CD14-positive monocyte (primary cell): ENCODE measurements around the gene SLC22A1. TPM values are rescaled to one million over a fixed set of nuclear protein-coding genes. Genes with fewer than 3 reads are reported as not detected.

Source experiments
- DNase-seq, 3 donors: peaks; one replicate each; pipeline ENCODE4 v3.0.0-alpha.2; 2011 to 2022
- H2AFZ ChIP-seq: 2 replicates; pipeline ENCODE4 v1.6.0; 2012; ENCODE audit warnings: mild to moderate bottlenecking, low read depth, low read length, inconsistent platforms; ENCODE audit not compliant: insufficient read depth, poor library complexity, severe bottlenecking
- H3K27ac ChIP-seq, 2 donors: 1 replicate in 1 of 2; 2 replicates in 1 of 2; pipeline ENCODE4 v1.5.1; 2012 to 2013; ENCODE audit warnings: low read length in 2 of 2, control low read depth in 1 of 2, inconsistent platforms in 1 of 2, low read depth in 1 of 2, mild to moderate bottlenecking in 1 of 2
- H3K27me3 ChIP-seq, 2 donors: one replicate each; pipeline versions ENCODE4 v1.6.0 to v1.6.1; 2011 to 2013; ENCODE audit warnings: low read length in 2 of 2; ENCODE audit not compliant: control insufficient read depth in 2 of 2, insufficient read depth in 2 of 2
- H3K36me3 ChIP-seq, 2 donors: replicated peaks in 1 of 2; 1 replicate in 1 of 2; 2 replicates in 1 of 2; pipeline versions ENCODE4 v1.5.1 to v1.6.1; 2012 to 2013; ENCODE audit warnings: low read length in 2 of 2, control low read depth in 1 of 2, inconsistent platforms in 1 of 2, mild to moderate bottlenecking in 1 of 2; ENCODE audit not compliant: insufficient read depth in 2 of 2, control insufficient read depth in 1 of 2
- H3K4me1 ChIP-seq, 2 donors: 1 replicate in 1 of 2; 2 replicates in 1 of 2; pipeline versions ENCODE4 v1.5.1 to v1.6.1; 2012 to 2013; ENCODE audit warnings: low read length in 2 of 2, control low read depth in 1 of 2, inconsistent platforms in 1 of 2, mild to moderate bottlenecking in 1 of 2, moderate library complexity in 1 of 2; ENCODE audit not compliant: insufficient read depth in 2 of 2, control insufficient read depth in 1 of 2
- H3K4me2 ChIP-seq: replicated peaks from 2 replicates; pipeline ENCODE3; 2012; ENCODE audit warnings: low read length, moderate library complexity, mild to moderate bottlenecking; ENCODE audit not compliant: poor library complexity, severe bottlenecking; ENCODE audit errors: extremely low read depth
- H3K4me3 ChIP-seq, 3 experiments: fragments of 200-600 bp in 1 of 3; sonication (generic) in 1 of 3; replicated peaks in 1 of 3; 1 replicate in 2 of 3; 2 replicates in 1 of 3; pipeline ENCODE4 v1.5.1; 2011 to 2013; ENCODE audit warnings: low read length in 3 of 3, mild to moderate bottlenecking in 3 of 3, control low read depth in 2 of 3, low read depth in 2 of 3, inconsistent platforms in 1 of 3, moderate library complexity in 1 of 3
- H3K79me2 ChIP-seq: 2 replicates; pipeline ENCODE4 v1.6.0; 2012; ENCODE audit warnings: mild to moderate bottlenecking, control low read depth, inconsistent platforms, low read length, moderate library complexity; ENCODE audit not compliant: insufficient read depth
- H3K9ac ChIP-seq: 2 replicates; pipeline ENCODE4 v1.6.0; 2017; ENCODE audit warnings: low read length, mild to moderate bottlenecking; ENCODE audit not compliant: insufficient read depth, poor library complexity, severe bottlenecking
- H3K9me3 ChIP-seq, 2 donors: replicated peaks in 1 of 2; 1 replicate in 1 of 2; 2 replicates in 1 of 2; pipeline versions ENCODE4 v1.5.1 to v1.6.1; 2012 to 2013; ENCODE audit warnings: low read length in 2 of 2, control low read depth in 1 of 2; ENCODE audit not compliant: control insufficient read depth in 1 of 2, insufficient read depth in 1 of 2
- H4K20me1 ChIP-seq: 2 replicates; pipeline ENCODE4 v1.6.0; 2012; ENCODE audit warnings: mild to moderate bottlenecking, low read length, control low read depth, moderate library complexity; ENCODE audit not compliant: insufficient read depth
- H3K27ac Mint-ChIP-seq, 7 donors: one replicate each; pipeline ENCODE4 v1.8.0; 2020; ENCODE audit warnings: mild to moderate bottlenecking in 7 of 7, mixed read lengths in 7 of 7, moderate library complexity in 6 of 7, inconsistent platforms in 2 of 7
- H3K27me3 Mint-ChIP-seq, 3 donors: one replicate each; pipeline ENCODE4 v1.8.0; 2021 to 2022; ENCODE audit warnings: low read depth in 3 of 3, mild to moderate bottlenecking in 3 of 3, mixed read lengths in 3 of 3, moderate library complexity in 3 of 3, inconsistent platforms in 1 of 3
- H3K36me3 Mint-ChIP-seq, 2 donors: one replicate each; pipeline ENCODE4 v1.8.0; 2020; ENCODE audit warnings: mixed read lengths in 2 of 2, inconsistent platforms in 1 of 2, mild to moderate bottlenecking in 1 of 2
- H3K4me1 Mint-ChIP-seq: one replicate; pipeline ENCODE4 v1.8.0; 2020; ENCODE audit warnings: mild to moderate bottlenecking, mixed read lengths
- H3K4me3 Mint-ChIP-seq, 2 donors: one replicate each; pipeline ENCODE4 v1.8.0; 2020; ENCODE audit warnings: mild to moderate bottlenecking in 2 of 2, mixed read lengths in 2 of 2, moderate library complexity in 1 of 2
- H3K9me3 Mint-ChIP-seq, 7 donors: one replicate each; pipeline ENCODE4 v1.8.0; 2020 to 2022; ENCODE audit warnings: mixed read lengths in 7 of 7, mild to moderate bottlenecking in 6 of 7, moderate library complexity in 6 of 7, inconsistent platforms in 2 of 7
- CTCF ChIP-seq: fragments of 200-600 bp; IDR thresholded peaks from one replicate; pipeline ENCODE4 v1.8.0; 2022; ENCODE audit warnings: antibody characterized with exemption, mild to moderate bottlenecking
- WGBS: methylation state at CpG from one replicate; pipeline ENCODE4 v1.1.5; 2013; ENCODE audit warnings: missing lambda C conversion rate; ENCODE audit not compliant: insufficient coverage; 5-methylcytosine and 5-hydroxymethylcytosine counted together
- intact Hi-C, 2 donors: fragments of 100-400 bp; cut with micrococcal nuclease; formaldehyde crosslinking; loops; one replicate each; pipeline versions ENCODE4 v1.15.0 to v1.15.1; 2023
- polyA plus RNA-seq, 3 donors: library from polyadenylated mRNA; depleted of rRNA in 1 of 3; unstranded in 2 of 3; stranded (reverse) in 1 of 3; fragments of 300-500 nt in 2 of 3; fragments of >200 nt in 1 of 3; fragmentation: Illumina TruSeq in 2 of 3; gene quantifications; 1 replicate in 2 of 3; 2 replicates in 1 of 3; pipeline ENCODE4 v1.2.3, GENCODE V29; 2012 to 2021

The SLC22A1 gene
- polyA plus RNA-seq, 3 donors: 0.36 to 0.48 TPM; not detected in 1

DNA sequence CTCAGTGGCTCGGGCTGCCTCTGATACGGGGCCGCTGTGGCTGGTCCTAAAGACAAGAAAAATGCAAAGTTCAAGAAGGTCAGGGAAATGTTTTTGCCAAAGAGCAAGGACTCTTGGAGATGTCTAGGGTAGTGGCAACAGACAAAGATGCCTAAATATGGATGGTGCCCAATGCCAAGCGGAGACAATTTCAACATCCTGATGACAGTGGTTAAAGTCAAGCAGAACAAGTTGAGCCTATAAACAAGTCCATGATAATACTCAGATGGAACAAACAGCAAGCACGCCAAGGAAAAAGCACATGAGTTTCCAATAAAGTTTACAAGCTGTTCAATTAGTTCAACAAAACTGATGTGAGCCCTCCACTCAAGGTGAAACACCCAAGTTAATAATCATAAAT, 51.1 kb downstream of the SLC22A1 start:
- no peak for DNase-seq
- H3K27ac ChIP-seq: no peak overlapping the region
- no peaks in the 10 kb centered on the region for H3K9me3 ChIP-seq
- H3K36me3 ChIP-seq: no peaks in the 10 kb centered on the region
- no peaks in the 10 kb centered on the region for H3K79me2 ChIP-seq
- H3K27me3 ChIP-seq: no peaks in the 10 kb centered on the region
- WGBS: 91% methylated on average over 5 of the region's 5 CpGs
- H3K4me3 ChIP-seq: no peak overlapping the region
- no peak overlapping the region for H3K4me2 ChIP-seq
- no peak overlapping the region for H2AFZ ChIP-seq
- no peak for TF ChIP-seq CTCF
- no peaks in the 10 kb centered on the region for H3K4me1 Mint-ChIP-seq
- no peak overlapping the region for H3K27ac Mint-ChIP-seq
- no peaks in the 10 kb centered on the region for H4K20me1 ChIP-seq
- H3K9me3 Mint-ChIP-seq: peaks cover 0 to 5% (median 0%) of the 10 kb centered on the region in 7 donors
- H3K4me3 Mint-ChIP-seq: no peak overlapping the region
- H3K9ac ChIP-seq: no peak overlapping the region
- H3K36me3 Mint-ChIP-seq: no peaks in the 10 kb centered on the region
- H3K27me3 Mint-ChIP-seq: peaks cover 0 to 4% (median 2%) of the 10 kb centered on the region in 3 donors
- no peaks in the 10 kb centered on the region for H3K4me1 ChIP-seq
- intact Hi-C loops: no loop called here

DNA sequence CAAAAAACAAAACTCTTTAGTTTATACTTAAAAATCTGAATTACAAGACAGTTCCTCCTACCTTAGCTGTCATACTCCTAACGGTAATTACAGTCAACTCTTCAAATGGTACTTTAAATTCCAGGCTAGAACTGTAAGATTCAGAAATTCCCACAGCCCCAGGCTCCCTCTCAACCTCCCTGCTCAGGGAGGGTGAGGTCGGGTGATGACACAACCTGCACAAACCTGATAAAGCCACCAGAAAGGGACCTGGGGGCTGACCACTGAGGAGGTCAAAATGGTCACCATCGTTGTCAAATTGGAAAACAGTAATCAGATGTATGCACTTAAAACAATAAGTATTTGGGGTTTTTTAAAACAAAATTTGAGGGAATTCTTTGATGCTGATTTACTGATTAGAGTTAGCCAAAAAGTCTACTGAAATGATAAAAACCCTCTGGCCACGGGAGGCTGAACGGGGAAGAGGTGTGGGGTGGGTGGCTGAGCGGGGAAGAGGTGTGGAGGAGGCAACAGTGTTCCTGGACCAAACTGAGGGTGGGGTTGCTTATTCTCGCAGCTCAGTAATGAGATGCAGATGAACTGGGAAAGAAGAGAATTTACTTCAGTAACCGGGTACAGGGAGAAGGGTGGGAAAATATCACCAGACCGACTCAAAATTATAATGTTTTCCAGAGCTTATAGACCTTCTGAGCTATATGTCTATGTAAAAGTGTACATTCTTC, 52.4 kb downstream of the SLC22A1 start:
- no peak for TF ChIP-seq CTCF
- WGBS: 88% methylated on average over 3 of the region's 9 CpGs
- H3K36me3 Mint-ChIP-seq: no peaks in the 10 kb centered on the region
- H2AFZ ChIP-seq: no peak overlapping the region
- no peaks in the 10 kb centered on the region for H3K36me3 ChIP-seq
- H3K27me3 ChIP-seq: no peaks in the 10 kb centered on the region
- H4K20me1 ChIP-seq: no peaks in the 10 kb centered on the region
- no peak overlapping the region for H3K4me2 ChIP-seq
- H3K4me1 Mint-ChIP-seq: no peaks in the 10 kb centered on the region
- no peak for DNase-seq
- H3K9me3 Mint-ChIP-seq: peaks cover 0 to 5% (median 0%) of the 10 kb centered on the region in 7 donors
- no peaks in the 10 kb centered on the region for H3K79me2 ChIP-seq
- H3K4me3 ChIP-seq: no peak overlapping the region
- no peak overlapping the region for H3K27ac Mint-ChIP-seq
- no peaks in the 10 kb centered on the region for H3K4me1 ChIP-seq
- intact Hi-C loops: no loop called here
- no peaks in the 10 kb centered on the region for H3K9me3 ChIP-seq
- H3K9ac ChIP-seq: no peak overlapping the region
- peaks cover 0 to 4% (median 2%) of the 10 kb centered on the region in 3 donors for H3K27me3 Mint-ChIP-seq
- no peak overlapping the region for H3K27ac ChIP-seq
- H3K4me3 Mint-ChIP-seq: no peak overlapping the region
